ENCODE measurements around the gene SCYGR2. TPM values are rescaled to one million over a fixed set of nuclear protein-coding genes. Genes with fewer than 3 reads are reported as not detected.

The SCYGR2 gene
- total RNA-seq, 1 donor from 2014 or later = not detected

- Histone ChIP-seq H3K4me1 (no peaks in the 10 kb centered on the region), H3K9me3 (peaks cover 6% of the 10 kb centered on the region), H3K36me3 (no peaks in the 10 kb centered on the region), H3K4me3 (no peak overlapping the region), H3K27ac (no peak overlapping the region), H3K27me3 (ENCODE audit: low read depth) (no peaks in the 10 kb centered on the region)
- no peak for ATAC-seq
- intact Hi-C loops (cut with DNase I) = no loop called here
- TF ChIP-seq CTCF (IDR thresholded peaks at IDR 0.05) = no peak
- DNase-seq = no peak
Observed at GRCh38 chr2:227626580-227627151, 28.0 kb downstream of the SCYGR2 start.

GRCh38 chr2:227627769-227628168, 29.1 kb downstream of the SCYGR2 start:
- Histone ChIP-seq H3K4me1 (no peaks in the 10 kb centered on the region), H3K27ac (no peak overlapping the region), H3K4me3 (no peak overlapping the region), H3K36me3 (no peaks in the 10 kb centered on the region), H3K27me3 (ENCODE audit: low read depth) (no peaks in the 10 kb centered on the region), H3K9me3 (peaks cover under 1% of the 10 kb centered on the region)
- ATAC-seq (no peak), DNase-seq (no peak)
- TF ChIP-seq CTCF (IDR thresholded peaks at IDR 0.05) = no peak
- intact Hi-C loops (cut with DNase I) = no loop called here

- intact Hi-C loops (cut with DNase I) = no loop called here
- DNase-seq (no peak), ATAC-seq (no peak)
- Histone ChIP-seq H3K27ac (no peak overlapping the region), H3K4me1 (no peaks in the 10 kb centered on the region), H3K27me3 (ENCODE audit: low read depth) (no peaks in the 10 kb centered on the region), H3K36me3 (no peaks in the 10 kb centered on the region), H3K9me3 (no peaks in the 10 kb centered on the region), H3K4me3 (no peak overlapping the region)
- no peak for TF ChIP-seq CTCF (IDR thresholded peaks at IDR 0.05)
Observed at GRCh38 chr2:227629435-227629834, 30.7 kb downstream of the SCYGR2 start.

- Histone ChIP-seq H3K36me3 (no peaks in the 10 kb centered on the region), H3K4me1 (no peaks in the 10 kb centered on the region), H3K9me3 (no peaks in the 10 kb centered on the region), H3K27ac (no peak overlapping the region), H3K27me3 (ENCODE audit: low read depth) (no peaks in the 10 kb centered on the region), H3K4me3 (no peak overlapping the region)
- intact Hi-C loops (cut with DNase I) = no loop called here
- DNase-seq (no peak), ATAC-seq (no peak)
- no peak for TF ChIP-seq CTCF (IDR thresholded peaks at IDR 0.05)
Observed at GRCh38 chr2:227630322-227630721, 31.6 kb downstream of the SCYGR2 start.

- H3K4me1 ChIP-seq = no peaks in the 10 kb centered on the region
- H3K27ac ChIP-seq = no peak overlapping the region
- H3K4me3 ChIP-seq = no peak overlapping the region
- TF ChIP-seq CTCF (IDR thresholded peaks at IDR 0.05) = no peak
- DNase-seq (no peak), ATAC-seq (no peak)
- no peaks in the 10 kb centered on the region for H3K36me3 ChIP-seq
- no peaks in the 10 kb centered on the region for H3K27me3 ChIP-seq (ENCODE audit: low read depth)
- H3K9me3 ChIP-seq = no peaks in the 10 kb centered on the region
- intact Hi-C loops (cut with DNase I) = no loop called here
Observed at GRCh38 chr2:227632827-227633226, 34.1 kb downstream of the SCYGR2 start.

- intact Hi-C loops (cut with DNase I) = no loop called here
- no peak for TF ChIP-seq CTCF (IDR thresholded peaks at IDR 0.05)
- H3K27ac ChIP-seq = no peak overlapping the region
- H3K4me1 ChIP-seq = no peaks in the 10 kb centered on the region
- no peaks in the 10 kb centered on the region for H3K9me3 ChIP-seq
- no peak overlapping the region for H3K4me3 ChIP-seq
- no peaks in the 10 kb centered on the region for H3K27me3 ChIP-seq (ENCODE audit: low read depth)
- H3K36me3 ChIP-seq = no peaks in the 10 kb centered on the region
- ATAC-seq (no peak), DNase-seq (no peak)
Observed at GRCh38 chr2:227634201-227634600, 35.5 kb downstream of the SCYGR2 start.

Measured in lower lobe of right lung (tissue), 2 donors.